CD4-positive, alpha-beta T cell treated with Interleukin-4 for 1 hour (primary cell): ENCODE results near the gene SIPA1L3.
"Not testable (repeated sequence)": the region's sequence is repeated elsewhere in the genome, so short reads cannot be mapped to it uniquely, and the experiment has no call there.

Experiments
- DNase-seq, 2 donors: peaks; one replicate each; pipeline ENCODE4 v3.0.0-alpha.2; 2020 to 2022

Gene SIPA1L3

DNA sequence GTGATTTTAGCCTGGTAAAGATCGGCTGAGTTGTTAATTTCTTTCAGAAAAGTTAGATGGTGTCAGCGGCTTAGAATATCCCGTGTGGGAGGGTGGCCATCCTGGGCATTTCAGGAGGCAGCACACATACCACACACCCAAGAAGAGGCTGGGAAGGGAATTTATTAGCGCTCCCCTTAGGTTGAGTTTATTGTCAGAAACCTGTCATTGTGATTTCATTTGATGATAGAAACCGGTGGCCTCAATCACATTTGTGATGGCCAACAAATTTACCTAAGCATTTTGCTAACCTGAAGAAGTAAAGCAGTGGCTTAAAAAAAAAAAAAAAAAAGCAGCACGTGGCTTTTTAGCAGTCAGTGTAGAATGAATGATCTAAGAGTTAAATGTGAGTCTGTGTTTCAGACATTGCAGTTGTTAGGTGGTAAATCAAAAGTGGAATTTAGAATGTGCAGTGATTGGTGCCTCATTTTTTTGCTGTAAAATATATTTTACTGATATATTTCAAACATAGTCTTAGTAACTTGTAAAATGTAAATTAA, 2.7 kb downstream of the SIPA1L3 start:
- no peak for DNase-seq

DNA sequence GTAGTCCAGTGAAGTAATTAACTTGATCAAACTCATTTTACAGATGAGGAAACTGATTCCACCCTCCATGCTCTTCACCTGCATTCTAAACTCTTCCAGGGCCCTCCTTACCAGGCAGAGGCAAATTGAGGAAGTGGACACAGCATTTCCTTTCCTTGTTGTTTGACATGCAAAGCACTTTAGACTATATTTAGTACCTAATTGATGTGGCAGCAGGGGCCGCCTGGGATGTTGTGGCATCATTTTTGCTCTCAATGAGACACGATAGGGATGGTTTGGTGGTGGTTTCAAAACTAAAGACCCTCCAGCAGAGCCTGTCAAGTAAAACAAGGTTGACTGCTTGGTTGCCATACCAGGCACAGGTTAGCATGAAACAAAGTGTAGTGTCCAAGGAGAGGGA, 7.9 kb downstream of the SIPA1L3 start:
- DNase-seq: peak in 1 of 2 donors; percentile 15

DNA sequence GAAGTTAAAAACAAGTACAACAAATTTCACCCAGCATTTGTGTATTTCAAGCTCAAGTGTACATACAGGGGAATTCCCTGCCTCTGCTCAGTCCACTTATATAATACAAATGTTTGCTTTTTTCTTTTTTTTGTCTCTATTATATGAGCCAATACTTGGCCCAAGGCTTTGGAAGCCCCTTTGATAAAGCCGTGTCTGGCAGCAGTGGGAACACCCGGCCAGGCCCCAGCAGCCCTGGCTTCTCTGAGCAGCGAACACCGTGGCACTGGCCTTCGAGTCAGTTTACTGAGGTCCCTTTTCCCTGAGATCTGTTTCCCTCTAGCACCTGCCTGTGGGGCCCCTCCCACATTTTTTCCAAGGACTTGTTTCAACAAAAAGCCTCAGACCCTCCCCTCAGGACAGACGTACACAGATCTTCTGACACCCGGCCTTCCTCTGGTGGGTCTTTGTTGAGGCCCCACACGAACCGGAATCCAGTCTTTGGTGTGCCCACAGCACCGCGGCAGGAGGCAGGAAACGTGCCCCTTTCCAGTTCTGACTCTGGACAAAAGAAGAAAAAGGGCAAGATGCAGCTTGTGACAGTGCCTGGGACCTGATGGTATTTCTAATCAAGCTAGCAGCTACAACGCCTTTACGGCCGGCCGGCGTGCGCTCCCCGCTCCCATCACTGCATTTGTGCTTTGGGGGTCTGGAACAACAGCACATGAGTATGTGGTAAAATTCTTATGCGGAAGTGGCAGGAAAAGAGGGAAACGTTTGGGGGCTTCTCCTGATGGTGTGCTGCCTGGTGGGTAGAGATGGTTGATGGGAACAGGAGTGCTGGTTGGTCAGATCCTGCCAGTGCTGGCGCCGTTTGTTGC, 13.8 kb downstream of the SIPA1L3 start:
- DNase-seq: no peak

DNA sequence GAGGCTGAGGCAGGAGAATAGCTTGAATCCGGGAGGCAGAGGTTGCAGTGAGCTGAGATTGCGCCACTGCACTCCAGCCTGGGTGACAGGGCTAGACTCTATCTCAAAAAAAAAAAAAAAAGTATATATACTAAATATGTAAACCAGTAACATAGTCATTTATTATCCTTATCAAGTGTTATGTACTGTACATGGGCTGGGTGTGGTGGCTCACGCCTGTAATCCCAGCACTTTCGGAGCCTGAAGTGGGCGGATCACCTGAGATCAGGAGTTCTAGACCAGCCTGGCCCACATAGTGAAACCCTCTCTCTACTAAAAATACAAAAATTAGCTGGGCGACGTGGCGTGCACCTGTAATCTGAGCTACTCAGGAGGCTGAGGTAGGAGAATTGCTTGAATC, 17.6 kb downstream of the SIPA1L3 start:
- not testable (repeated sequence) for DNase-seq

DNA sequence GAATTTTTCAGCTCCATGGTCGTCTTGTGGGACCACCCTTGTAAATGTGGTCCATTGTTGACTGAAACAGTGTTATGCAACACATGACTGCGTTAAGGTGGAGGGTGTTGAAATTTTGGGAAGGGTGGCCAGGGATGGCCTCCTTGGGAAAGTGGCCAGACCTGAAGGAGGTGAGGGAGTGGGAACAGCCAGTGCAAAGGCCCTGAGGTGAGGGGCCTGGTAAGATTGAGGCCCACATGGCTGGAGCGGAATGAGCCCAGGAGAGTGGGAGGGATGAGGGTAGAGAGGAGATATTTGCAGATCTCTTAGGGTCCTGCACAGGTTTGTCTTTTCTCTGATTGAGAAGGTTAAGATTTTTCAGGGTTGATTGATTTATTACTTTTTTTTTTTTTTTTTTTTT, 18.2 kb downstream of the SIPA1L3 start:
- no peak for DNase-seq

DNA sequence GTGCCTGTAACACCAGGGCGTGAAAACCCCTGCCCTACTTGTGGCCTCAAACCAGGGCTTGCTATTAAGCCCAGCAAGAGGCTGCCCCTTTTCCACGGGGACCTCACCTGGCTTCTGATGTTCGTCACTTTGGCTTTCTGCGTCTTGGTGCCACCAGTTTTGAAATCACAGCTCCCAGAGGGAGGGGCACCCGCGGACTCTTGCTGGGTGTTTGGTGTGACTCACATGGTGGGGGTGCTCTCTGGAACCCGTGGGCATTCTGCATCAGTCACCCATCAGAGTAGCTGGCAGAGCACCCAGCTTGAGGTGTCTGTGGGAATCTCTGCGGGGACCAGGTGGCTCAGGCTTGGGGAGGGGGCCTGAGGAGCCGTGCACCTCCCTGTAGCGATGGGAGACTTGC, 19.2 kb downstream of the SIPA1L3 start:
- no peak for DNase-seq

DNA sequence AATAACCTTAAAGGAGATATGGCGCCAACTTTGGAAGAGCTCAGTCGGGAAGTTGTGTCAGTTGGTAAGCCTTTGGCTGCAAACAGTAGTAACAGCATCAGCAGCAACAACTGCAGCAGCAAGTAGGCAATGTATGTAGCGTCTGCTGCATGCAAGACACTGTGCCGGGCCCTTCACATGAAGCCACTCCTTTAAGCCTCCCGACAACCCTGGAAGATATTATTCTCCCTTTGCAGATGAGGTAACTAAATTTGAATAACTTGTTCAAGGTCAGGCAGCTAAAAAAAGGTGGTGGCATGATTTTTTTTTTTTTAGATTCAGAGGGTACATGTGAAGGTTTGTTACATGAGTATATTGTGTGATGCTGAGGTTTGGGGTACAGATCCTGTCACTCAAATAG, 19.7 kb downstream of the SIPA1L3 start:
- DNase-seq: no peak

DNA sequence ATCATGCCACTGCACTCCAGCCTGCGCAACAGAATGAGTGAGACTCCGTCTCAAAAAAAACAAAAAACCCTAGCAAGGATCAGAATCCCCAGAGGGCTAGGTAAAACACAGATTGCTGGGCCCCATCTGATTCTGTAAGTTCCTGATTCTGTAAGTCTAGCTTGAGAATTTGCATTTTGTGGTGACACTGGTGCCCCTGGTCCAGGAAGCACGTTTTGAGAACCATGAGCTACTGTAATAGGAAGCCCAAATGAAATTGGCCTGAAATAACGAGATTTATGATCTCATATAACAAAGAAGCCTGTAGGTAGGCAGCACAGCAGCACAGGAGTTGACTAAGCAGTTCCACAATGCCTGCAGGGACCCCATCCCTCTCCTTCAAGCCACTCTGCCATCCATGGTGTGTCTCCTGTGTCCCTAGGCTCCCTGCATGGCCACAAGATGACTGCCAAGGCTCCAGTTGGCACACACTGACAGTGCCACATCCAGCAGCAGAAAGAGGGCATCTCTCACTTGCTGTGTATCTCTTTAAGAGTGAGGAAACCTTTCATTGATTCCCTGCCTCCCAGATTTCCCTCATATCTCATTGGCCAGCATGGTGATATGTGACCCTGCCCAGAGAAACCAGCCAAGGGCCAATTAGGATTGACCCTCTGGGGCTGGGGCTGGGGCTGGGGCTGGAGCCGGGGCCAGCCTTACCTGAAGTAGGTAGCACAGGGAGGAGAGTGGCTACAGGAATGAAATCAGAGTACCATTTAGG, 21.7 kb downstream of the SIPA1L3 start:
- DNase-seq: peak in 1 of 2 donors; percentile 65

DNA sequence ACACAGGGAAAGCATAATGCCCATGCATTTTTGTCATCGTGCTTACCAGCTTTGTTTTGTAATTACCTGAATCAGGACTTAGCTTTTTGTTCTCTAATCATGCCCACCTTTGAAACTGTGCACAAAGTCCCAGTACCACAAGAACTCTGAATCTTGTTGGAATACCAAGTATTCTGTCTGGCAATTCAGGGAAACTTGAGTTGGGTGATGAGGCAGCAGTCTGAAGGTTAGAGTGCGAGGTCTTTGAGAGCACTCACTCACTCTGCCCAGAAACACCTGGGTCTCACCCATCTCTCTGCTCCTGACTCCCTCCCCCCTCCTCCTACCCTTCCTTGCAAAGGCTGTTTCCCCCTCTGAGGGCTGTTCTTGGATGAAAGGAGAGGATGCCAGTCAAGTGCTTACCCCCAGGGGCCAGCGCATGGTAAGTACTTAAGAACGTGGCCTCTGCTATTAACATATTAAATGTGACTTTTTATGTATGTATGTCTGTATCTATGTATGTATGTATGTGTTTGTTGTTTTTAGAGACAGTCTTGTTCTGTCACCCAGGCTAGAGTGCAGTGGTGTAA, 22.4 kb downstream of the SIPA1L3 start:
- no peak for DNase-seq

DNA sequence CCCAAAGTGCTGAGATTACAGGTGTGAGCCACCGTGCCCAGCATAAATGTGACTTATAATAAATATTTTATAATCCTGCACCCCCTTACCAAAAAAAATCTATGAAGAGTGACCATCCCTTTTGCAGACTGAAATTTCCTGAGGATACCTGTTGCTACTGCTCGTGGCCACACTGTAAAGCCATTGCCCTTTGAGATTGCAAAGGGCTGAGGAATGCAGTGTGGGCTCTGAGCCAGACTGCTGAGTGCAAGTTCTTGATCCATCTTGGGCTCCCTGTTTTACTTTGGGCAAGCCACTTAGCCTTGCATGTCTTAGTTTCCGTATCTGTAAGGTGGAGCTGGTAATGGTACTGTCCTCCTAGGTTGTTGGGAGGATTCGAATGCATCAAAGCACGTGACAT, 23.4 kb downstream of the SIPA1L3 start:
- no peak for DNase-seq

DNA sequence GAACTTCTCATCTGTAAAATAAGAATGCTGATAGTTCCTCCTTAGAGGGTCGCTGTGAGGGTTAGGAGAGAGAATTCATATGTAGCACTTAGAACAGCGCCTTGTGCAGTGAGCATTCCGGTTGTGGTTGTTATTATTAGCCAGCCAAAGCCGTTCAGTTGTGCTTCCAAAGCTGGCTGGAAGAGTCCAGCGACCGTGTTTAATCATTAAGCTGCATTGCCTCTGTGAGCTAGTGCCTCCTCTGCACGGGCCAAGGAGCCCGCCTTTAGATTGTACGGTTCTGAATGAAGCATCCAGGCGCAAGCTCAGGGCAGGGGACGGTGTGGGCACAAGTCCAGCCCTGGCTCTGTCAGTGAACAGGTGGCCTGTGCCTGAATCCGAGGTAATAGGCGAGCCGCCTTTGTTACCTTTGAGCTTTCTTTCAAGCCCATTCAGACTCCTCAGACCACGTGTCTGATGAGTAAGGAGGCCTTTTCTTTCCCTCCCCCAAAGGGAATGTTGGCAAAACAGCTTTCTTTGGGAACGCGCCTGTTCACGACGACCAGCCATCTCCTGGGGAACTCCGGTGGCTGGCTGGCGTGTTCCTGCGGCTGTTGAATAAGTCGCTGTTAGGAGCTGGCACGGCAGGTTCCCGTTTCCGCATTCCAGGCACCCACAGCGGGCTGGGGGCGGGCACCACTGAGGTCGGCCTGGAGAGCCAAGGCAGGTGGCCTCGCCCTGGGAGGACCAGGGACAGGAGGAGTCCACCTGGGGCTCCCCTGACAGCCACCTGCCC, 25.1 kb downstream of the SIPA1L3 start:
- peak in 1 of 2 donors; percentile 35 for DNase-seq

DNA sequence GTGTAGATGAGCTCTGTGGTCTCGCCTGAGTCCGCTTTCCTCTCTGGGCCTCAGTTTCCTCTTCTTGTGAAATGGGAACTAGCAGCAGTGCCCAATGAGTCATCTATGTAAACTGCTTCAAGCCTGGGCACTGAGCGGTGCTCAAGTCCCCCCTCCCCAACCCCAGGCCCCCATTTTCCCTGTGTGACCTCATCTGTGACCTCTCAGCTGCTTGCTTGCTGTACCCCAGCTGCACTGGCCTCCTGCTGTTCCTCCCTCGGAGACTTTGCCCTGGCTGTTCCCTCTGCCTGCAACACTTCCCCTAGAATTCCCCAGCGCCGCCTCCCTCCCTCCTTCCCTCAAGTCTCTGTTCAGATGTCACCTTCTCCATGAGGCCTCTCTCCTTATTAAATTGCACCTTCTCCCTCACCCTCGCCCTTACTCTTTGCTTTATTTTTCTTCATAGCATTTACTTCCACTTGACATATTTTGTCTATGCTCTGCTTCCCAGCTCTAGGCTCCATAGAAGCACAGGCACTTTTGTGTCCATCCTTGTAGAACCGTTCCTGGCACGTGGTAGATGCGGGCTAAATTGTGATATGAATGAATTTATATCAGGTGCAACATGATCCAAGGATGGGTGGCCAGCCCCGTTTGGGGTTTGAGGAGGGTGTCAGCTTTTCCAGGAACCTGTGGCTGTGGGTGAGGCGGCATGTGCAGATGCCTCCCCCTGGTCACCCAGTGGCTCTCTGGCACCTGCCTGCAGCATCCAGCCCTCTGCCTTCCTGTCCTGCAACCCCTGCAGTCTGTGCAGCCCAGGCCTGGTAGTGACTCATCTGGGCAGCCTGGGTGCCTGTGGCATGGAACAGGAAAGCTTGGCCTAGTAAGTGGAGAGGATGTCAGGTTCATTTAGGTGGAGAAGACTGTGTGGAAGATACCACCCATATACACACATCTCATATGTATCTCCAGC, 26.3 kb downstream of the SIPA1L3 start:
- peak in 1 of 2 donors; percentile 16 for DNase-seq

DNA sequence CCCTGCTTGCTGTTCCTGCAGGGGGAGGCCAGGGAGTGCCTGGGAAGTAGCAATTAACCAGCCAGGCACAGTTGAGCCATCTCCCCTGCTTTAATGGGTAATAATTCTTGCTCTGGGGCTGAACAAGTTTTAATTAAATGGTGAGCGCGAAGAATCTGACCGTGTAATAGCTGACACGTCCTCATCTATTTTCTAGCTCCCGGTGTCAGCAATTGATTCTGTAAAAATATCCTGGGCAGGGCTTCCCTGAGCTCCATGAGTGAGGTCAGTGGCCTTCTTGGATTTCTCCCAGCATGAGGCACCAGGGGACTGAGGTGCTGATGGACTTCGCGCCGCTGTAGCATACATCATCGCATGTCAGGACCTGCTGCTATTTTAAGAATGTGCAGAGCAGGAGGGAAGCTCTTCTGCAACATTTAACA, 26.9 kb downstream of the SIPA1L3 start:
- DNase-seq: no peak

DNA sequence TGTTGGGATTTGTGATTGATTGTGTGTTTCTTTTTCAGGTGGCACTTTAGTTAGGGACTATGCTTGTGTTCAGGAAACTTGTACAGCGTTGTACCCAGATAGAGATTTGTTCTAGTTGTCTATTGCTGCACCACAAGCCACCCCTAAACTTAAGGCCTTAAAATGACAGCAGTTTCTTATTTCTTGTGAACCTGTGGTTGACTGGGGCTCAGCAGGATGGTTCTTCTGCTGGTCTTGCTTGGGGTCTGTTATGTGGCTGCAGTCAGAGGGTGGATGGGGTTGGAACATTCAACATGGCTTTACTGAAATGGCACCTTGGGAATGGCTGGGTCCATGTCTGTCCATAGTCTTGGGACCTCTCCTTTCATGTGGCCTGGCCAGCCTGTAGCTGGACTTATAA, 28.3 kb downstream of the SIPA1L3 start:
- no peak for DNase-seq

DNA sequence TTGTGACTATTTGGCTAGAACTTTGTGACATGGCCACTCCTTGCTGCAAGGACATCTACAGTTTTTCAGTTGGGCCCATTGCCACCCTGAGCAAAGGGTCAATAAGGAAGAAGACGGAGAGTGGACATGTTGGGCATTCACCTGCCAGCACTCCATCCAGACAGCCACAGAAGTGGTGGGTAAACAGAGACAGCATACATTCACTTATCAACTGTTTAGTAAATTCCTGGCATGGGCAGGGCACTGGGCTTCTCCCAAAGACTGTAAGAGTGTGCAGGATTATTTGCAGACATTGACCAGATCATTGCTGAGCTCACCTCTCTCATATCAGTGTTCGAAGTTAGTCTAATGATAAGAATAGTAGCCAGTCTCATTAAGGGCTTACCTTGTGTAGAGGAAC, 29.2 kb downstream of the SIPA1L3 start:
- DNase-seq: no peak

DNA sequence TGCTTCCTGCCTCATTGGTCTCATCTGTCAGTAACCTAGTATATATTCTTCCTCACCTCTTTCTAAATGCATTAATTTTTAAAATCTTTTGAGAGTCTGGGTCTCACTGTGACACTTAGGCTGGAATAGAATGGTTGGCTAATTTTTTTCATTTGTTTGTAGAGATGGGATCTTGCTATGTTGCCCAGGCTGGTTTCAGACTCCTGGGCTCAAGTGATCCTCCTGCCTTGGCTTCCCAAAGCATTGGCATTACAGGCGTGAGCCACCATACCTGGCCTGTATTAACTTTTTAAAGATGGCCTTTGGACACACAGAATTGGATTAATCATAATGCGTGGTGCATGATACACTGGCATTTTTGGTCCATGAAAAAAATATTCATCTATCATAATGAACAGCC, 29.9 kb downstream of the SIPA1L3 start:
- no peak for DNase-seq

DNA sequence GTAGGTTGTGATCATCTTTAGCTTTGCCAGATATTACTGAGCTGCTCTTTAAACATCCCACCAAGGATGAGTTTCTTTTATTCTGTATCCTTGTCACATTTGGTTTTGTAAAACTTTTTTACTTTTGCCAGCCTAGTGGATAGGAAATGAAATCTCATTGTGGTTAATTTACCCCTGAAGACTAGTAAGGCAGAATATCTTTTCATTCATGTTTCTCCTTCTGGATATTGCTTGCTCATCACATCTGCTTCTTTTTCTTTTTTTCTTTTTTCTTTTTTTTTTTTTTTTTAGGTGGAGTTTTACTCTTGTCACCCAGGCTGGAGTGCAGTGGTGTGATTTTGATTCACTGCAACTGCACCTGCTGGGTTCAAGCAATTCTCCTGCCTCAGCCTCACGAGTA, 31.3 kb downstream of the SIPA1L3 start:
- DNase-seq: no peak

DNA sequence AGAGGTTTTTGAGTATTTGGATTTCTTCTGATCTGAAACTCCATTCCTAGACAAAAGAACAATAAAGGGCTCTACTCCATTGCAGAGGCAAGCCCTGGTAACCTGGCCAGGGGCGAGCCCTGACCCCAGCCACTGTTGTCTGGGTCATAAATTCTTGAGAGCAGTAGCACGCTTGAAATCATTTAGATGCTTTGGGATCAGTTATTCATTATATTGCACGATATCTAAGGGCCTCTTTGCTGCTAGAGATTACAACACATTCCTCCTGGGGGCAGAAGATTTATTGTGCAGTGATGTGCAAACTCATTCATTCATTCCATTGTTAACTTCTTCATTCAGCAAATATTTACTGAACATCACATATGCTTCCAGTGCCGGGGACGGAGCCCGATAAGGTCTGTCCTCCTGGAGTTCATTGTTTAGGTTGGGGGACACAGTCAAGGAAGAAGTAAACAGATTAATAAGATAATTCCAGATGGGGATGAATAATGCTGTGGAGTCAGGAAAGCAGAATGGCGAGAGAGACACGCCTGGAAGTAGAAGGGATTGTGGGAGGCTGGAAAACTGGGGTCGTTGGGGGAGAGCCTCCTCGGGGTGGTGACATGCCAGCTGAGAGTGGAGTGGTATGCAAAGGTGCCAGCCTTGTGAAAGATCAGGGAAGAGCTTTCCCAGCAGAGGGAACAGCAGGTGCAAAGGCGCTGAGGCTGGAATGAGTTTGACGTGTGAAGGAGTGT, 34.9 kb downstream of the SIPA1L3 start:
- DNase-seq: no peak

DNA sequence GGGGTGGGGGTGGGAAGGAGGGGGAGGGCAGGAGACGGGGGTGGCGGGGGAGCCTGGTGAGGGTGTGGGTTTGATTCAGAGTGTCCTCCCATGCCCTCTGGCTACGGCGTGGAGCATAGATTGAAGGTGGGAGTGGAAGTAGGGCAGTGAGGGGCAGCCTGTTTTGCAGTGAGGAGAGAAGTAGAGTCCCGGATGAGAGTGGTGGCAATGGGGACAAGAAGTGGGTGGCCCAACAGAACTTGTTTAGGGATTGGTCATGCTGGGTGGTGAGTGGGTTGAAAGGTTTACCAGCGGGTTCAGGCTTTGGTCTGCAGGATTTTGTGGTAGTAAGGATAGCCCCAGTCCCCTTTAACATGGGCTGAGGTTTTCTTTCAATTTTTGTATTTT, 35.5 kb downstream of the SIPA1L3 start:
- DNase-seq: no peak

DNA sequence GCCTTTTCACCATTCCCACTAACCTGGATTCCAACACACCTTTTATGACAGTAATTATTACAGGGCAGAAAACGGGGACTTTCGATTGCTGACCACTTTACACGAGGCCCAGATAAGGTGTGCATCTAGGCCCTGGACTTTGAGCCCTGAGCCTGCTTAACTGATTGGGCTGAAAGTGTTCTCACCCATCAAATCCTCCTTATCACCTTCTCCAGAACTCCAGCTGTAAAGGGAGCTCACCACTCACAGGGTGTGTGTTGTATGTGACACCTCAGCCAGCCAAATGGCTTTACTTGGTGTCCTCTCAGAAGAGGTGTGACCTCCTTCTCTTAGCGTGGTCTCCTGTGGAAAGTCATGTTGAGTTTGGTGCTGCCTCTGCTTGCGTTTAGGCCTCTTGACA, 36.5 kb downstream of the SIPA1L3 start:
- DNase-seq: no peak

DNA sequence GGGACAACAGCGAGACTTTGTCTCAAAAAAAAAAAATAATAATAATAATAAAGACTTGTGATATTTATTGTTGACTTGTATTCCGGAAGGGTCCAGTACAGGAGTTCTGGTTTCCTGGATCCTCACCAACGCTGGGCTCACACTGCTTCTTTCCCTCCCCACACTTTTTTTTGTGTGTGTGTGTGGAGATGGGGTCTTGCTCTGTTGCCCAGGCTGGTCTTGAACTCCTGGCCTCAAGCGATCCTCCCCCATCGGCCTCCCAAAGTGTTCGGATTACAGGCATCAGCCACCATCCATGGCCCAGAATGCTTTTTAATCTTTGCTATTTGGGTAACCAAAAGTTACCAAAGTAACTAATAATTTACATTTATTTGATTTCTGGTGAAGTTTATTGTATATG, 39.1 kb downstream of the SIPA1L3 start:
- DNase-seq: no peak
